GM18507 (cell line): ENCODE measurements around the gene GOLGA6L2.
A peak's percentile ranks its signal among the peaks of the same experiment; 100 is the strongest.
"Not testable (repeated sequence)": the region's sequence is repeated elsewhere in the genome, so short reads cannot be mapped to it uniquely, and the experiment has no call there.

ENCODE experiments used
- DNase-seq: peaks from one replicate; pipeline ENCODE4 v3.0.0; 2011; ENCODE audit warnings: low read depth; ENCODE audit not compliant: insufficient read length; ENCODE audit errors: extremely low spot score
- FAIRE-seq: peaks from 2 replicates; lab custom pipeline; 2011; peaks lifted over from hg19 to GRCh38; lab: Jason Lieb, UNC

GOLGA6L2 gene

DNA sequence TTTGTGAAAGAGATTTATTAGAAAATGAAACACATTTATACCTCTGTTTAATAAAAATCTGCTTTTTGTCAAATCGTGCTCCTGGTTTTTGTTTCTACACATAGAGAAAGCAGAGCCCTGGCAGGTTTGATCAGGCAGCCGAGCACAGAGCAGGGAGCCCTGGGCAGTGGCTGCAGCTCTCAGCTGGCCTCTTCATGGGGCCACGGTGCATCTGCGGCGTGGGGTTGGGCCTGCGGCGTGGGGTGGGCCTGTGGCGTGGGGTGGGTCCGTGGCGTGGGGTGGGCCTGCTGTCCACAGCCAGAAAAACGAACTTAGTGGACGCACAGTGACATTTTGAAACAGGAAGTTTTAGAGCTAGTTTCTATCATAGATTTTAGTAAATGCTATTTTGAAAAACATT lies 10.6 kb downstream of the GOLGA6L2 start:
- DNase-seq (no peak), FAIRE-seq (no peak)

DNA sequence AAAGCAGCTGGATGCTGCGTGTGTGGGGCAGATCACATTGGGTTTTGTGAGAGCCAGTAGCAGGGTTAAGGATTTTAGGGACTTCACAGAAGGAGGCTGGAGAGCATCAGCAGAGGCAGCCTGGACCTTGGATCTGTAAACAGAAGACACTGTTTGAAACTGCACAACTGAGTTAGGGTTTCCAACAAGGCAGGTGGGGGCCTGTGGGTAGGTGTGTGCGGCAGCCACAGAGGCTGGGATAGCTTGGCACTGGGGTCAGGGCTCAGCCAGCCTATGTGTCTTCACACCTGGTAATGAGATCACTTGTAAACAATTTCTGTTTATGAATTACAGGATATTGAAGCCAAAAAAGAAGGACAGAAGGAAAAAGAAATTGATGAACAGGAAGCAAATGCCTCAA lies 12.3 kb downstream of the GOLGA6L2 start:
- FAIRE-seq, DNase-seq: not testable (repeated sequence)

DNA sequence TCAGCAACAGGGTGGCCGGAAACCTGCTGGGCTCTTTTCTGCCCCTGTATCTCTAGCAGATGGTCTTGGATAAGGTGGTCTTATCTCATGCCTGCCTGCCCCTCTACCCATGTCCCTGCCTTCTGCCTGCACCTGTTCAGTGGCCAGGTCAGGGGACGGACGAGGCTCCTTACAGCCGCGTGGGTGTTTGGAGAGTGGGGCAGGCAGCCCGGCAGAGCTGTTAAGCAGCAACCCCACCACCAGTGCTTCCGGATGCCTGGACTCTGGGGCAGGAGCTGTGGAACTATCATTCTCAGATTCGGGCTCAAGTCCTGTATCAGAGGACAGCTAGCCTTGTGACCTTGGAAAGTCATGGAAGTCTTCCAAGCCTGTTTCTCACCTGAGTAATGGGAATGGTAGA lies 21.7 kb downstream of the GOLGA6L2 start:
- DNase-seq, FAIRE-seq: not testable (repeated sequence)

DNA sequence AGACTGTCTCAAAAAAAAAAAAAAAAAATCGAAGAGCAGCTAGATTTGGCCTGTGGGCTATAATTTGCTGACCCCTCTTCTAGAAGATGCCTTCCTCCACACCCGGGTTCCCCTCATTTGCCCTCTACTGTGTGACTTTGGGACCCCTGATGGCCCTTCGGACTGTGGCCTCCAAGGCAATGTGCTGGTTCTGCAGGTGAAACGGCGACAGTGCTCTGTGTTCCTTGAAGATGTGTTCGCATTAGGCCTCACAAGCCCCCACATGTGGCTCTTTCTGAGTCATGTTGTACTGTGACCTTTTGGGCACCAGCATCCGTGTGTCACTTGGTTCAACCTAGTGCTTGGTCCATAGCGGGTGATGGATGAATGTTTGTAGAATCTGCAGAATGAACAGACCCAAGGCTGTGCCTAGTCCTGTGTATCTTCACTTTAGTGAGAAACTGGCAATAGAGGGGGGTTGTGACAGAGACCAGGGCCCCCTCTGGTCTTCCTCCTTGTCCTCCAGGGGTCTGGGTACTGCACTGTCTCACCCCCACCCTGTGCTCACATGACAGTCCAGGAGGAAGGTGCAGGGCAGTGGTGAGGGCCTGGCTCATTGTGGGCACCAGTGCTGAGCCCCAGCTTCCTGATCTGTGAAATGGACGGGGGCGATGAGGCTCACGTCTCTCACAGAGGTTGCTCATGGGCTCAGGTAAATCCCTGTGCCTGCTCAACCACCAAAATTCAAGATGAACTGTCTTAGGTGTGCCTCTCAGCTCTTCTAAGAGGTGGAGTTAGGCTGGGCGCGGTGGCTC lies 22.7 kb downstream of the GOLGA6L2 start:
- no peak for FAIRE-seq

DNA sequence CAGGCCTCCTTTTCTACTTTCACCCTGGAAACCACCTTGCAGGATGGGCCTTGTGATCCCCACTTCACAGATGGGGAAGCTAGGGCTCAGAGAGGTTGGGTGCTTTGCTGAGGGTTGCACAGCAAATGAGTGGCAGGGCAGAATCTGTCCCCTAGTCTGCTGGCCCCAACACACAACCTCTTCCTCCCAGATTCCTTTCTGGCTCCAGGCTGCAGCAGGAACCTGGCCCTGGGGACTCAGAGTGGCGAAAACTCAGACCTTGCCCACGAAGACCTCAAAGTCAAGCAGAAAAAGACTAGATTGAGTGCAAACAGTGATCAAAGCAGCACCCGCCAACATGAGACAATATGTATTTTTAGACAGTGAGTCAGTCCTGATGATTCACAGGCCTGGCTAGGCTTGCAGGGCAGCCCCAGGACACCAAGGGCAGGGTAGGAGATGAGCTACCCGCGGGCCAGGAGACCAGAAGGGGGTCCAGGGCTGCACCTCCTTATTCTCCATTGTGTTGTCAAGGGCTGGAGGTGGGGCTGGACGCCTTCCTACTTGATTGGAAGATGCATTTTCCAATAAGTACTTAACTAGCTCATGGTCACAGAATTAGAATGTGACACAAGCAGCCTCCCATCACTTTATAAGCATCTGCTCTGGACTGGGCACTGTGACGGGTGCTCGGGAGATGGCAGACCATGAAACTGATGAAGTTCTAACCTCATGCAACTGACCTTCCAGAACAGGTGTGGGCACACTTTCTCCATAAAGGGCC lies 23.9 kb downstream of the GOLGA6L2 start:
- FAIRE-seq = peak; percentile 21
- DNase-seq = no peak

More for the DNA sequence above, 22.7 kb downstream of the GOLGA6L2 start:
- no peak for DNase-seq

DNA sequence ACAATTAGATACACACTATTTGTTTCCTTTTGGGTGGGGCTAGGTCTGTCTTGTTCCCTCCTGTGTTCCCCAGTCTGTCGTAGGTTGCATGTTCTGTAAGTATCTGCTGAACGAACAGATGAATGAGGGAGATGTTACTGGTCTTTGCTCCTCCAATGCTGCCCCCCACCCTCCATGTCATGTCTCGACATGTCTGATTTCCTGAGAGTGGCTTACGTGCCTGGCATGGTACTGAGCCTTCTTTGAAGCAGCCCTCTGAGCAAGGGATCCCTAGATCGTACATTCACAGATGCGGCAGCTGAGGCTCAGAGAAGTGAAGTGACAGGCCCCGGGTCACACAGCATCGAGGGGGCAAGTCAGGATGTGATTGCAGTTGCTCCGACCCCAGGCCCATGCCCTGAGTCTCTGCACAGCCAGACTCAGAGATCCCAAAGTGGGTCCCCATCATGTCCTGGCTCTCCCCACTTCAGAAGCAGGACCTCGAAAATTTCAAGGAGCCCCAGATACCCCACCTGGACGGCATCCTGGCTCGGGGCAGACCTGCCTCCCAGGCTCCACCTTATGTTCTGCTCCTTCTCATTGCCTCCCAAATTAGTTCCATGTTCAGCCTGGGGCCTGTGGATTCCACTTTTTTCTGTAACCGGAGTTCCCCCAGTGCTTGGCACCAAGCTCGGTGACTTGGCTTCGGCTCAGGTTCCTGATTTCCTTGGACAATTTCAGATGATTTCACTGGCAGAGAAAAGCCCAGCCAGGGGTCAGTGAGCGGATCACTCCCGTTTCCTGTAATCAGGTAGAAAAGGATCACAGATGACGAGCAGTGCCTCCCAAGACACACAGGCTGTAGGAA lies 24.7 kb downstream of the GOLGA6L2 start:
- DNase-seq (no peak), FAIRE-seq (no peak)

DNA sequence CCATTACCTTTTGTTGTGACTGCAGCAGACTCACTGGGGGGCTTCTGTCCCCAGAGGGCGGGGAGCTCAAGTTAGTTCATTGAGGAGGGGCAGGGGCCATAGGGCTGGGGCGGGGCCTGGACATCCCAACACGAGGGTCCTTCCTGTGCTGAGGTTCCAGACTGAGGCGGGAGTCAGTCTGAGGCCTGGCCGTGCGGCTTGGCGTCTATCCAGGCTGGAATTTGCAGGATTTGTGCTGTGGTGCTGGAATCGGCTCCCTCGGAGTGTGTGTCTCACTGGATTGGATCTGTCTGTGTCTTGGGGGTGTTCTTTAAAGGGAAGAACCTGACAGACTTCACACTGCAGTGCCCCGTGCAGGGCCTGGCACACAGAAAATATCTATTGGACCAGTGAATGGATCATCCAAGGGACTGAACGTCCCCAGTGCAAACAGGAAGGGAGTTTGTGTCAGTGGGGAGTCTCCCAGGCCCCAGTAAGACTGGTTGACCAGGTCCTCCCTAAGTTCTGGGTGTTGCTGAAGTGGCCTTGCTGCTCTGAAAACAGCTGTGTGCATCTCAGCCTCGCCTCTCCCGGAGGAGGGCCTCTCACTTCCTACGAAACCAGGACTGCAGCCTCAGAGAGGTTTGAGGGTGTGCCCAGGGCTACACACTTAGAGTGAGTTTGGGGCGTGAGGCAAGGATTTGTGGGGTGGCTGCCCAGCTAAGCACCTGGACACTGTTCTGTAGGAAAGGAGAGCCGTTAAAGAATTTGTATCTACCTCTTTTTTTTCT lies 26.1 kb downstream of the GOLGA6L2 start:
- FAIRE-seq = no peak

DNA sequence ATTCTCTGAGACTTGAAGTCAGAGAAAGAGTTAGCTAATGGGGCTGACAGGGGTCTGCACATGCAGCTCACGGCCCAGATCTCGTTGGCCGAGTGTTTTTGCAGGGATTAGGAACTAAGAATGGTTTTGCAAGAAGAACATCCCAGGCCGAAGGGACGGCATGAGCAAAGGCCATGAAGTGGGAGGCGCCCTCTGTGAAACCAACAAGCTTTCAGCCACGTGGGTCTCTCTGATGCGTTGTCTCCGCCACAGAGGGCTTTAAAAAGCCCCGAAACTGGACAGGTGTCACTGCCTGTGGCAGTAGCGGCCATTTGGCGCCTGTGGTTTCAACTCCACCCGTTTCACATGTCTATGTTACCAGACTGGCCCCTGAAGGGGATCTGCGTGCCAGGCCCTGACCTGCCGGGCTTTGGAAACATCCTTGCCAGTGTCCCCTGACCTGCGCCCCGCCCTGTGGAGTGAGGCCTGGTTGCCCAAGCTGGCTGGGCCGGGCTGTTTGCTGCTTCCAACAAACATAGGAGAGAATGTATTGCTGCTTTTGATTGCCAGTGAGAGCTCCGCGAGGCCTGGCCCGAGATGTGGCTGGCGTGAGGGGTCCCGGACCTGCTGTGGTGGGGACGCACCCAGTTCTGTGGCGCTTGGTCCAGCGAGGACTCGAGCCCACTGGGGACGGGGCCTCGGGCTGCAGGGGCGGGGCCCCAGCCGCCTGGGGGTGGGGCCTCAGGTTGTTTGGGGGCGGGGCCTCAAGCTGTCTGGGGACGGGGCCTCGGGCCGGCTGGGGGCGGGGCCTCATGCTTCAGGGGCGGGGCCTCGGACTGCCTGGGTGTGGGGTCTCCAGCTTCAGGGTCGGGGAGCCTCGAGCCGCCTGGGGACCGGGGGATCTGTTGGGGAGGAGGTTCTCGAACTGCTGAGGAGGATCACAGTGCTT lies 30.4 kb downstream of the GOLGA6L2 start:
- no peak for DNase-seq

More for the DNA sequence above, 26.1 kb downstream of the GOLGA6L2 start:
- DNase-seq = no peak

DNA sequence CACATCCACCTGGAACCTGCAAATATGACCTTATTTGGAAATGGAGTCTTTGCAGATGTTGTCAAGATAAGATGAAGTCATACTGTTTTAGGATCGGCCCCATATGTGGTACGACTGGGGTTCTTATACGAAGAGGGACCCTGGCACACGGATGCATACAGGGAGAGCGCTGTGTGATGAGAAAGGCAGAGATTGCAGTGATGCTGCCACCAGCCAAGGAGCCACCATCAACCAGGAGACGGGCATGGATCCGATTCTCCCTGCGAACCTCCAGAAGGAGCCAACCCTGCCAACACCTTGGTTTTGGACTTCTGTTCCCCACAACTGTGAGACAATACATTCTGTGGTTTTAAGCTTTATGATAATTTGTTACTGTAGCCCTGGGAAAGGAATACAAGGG lies 31.2 kb downstream of the GOLGA6L2 start:
- not testable (repeated sequence) for FAIRE-seq, DNase-seq

More for the DNA sequence above, 30.4 kb downstream of the GOLGA6L2 start:
- peak; percentile 78 for FAIRE-seq

DNA sequence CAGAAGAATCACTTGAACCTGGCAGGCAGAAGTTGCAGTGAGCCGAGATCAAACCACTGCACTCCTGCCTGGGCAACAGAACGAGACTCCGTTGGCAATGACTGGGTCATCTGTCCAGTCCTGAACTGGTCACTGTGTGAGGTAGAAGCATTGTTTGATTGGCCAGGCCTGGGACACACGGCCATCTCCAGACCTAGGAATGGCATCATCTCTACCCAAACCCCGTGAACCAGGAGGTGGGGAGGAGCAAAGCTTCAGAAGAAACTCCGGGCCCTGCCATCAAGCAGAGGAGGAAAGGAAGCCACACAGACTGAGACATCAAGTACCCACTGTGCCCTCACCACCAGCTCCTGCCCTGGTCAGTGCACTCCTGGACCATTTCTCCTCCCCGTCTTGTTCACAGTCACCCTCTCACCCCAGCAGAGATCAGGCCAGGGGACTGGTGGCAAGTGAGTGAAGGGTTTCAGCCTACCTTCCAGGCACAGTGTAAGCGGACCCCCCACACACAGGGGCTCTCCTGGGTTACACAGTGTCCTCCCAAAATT lies 31.6 kb downstream of the GOLGA6L2 start:
- DNase-seq = no peak
- FAIRE-seq = no peak

DNA sequence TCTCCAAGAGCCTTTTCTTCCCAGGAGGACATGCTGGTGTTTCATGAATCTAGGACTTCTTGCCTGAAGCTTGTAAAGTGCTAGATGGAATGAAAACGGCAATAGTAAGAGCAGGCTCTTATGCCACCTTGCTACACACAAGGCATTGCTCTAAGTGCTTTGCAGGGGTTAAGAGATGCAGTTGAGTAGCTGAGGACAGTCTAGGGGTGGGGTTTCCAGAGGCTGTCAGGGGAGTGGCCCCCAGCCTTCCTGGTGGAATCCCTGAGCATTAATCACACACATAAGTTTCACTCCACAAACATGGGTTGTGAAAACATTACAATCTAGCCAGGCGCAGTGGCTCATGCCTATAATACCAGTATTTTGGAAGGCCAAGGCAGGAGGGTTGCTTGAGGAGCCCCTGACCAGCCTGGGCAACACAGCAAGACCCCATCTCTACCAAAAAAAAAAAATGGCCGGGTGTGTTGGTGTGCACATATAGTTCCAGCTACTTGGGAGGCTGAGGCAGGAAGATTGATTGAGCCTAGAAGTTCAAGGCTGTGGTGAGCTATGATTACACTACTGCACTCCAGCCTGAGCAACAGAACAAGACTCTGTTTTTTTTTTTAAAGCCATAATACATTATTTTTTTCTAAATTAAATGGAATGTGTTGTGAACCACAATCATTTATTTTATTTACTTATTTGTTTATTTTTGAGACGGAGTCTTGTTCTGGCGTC lies 34.0 kb downstream of the GOLGA6L2 start:
- not testable (repeated sequence) for FAIRE-seq, DNase-seq

DNA sequence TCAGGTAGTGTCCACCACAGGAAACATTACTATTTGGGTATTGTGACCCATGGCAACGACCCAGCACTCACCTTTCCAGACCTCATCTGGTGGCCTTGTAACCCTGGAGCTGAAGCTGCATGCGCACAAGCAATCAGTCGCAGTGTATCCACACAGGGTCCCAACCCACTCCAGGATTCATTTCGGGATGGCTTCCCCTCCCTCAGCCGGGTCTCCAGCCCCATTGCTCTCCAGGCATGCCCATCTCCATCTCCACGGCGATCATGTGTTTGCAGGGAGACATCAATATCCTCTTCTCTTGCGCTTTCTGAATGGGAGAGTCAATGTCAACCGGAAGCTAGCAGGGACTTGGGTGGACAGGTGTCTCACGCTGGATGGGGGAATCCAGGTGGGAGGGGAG lies 35.2 kb downstream of the GOLGA6L2 start:
- DNase-seq (no peak), FAIRE-seq (no peak)

DNA sequence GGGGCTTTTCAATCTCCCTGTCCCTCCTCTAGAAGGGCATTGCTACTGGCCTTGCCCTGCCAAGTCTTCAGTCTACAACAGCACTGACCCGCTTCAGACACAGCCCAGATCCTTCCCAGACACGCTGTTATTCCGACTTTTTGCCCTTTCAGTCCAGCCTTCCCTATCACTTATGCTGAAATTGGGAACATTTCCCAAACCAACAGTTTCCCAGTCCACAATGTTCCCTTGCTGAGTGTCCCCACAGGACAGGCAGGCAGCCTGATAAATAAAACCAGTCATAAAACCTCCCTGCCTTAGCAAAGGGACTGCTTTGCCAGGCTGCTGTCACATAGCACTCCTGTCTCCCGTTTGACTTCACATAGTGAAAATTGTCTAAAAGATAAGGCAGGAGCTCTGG lies 43.5 kb downstream of the GOLGA6L2 start:
- DNase-seq = no peak
- no peak for FAIRE-seq

DNA sequence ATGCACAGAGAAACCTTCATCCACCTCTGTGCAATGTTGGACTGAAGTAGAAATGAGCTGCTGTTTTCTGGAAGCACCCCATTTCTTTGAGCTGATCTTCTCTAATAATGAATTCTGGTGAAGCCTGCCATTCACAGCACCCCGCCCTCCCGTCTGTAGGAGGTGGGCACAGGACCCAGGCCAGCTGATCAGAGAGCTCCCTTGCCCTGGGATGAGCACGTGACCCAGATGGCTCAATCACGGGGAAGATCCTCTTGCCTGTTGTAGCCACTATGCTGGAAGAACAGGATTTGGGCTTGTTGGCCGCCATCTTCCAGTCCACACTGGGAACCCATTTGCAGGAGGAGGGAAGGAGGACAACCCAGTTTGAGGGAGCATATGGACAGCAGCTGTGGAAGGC lies 44.5 kb downstream of the GOLGA6L2 start:
- FAIRE-seq (no peak), DNase-seq (no peak)

DNA sequence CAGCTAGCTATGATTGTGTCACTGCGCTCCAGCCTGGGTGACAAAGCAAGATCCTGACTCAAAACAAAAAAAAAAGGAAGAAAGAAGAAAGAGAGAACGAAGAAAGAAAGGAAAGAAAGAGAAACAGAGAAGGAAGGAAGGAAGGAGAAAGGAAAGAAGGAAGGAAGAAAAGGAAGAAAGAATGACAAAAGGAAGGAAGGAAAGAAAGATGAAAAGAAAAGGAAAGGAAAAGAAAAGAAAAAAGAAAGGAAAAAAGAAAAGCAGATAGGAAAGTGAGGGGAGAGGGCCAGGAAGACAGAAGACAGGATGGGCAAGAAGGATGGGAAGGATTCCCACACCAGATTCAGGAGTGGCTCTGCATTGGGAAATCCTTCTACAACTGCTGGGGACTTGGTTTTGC lies 44.9 kb downstream of the GOLGA6L2 start:
- DNase-seq (no peak), FAIRE-seq (no peak)

DNA sequence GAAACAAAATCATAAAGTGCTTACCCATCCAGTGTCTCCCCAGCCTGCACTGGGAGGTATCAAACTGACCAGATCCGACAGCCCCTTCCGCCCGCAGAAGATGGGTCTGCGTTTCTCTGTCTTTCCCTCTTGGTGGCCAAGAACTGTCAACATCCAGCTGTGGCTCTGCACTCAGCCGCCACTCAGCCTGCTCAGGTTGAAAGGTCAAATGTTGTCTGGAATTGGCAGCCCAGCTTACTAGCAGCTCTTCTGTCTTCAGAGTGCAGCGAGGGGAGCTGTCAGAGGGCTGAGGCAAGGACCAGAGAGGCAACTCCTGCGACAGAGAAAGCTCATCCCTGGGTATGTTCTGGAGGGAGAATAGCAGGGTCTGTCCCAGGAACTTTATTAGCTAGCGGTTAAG lies 45.4 kb downstream of the GOLGA6L2 start:
- FAIRE-seq (no peak), DNase-seq (no peak)

DNA sequence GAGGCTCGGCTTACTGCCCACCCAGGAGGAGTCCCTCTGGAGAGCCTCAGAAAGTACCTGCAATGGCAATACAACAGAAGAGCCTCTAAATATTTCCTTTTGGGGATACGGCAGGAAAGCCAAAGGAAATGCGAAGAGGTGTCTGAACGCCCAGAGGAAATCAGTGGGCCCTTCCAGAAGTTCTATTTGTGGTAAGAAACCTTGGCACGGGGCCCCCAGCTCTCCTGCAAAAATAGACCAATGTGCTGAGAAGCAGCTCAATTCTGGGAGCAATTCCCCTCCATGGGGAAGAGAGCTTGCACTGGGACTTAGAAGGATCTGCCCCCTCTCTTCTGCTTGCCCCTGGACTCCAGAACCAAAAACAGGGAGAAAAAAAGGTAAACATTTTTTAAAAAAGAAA lies 47.8 kb downstream of the GOLGA6L2 start:
- DNase-seq, FAIRE-seq: not testable (repeated sequence)
